Endothelial cell (in vitro differentiated cells): ENCODE measurements around the gene DPEP1. TPM values are rescaled to one million over a fixed set of nuclear protein-coding genes. Genes with fewer than 3 reads are reported as not detected.

Experiments used
- DNase-seq: peaks from one replicate; pipeline ENCODE4 v3.0.0; 2021; ENCODE audit warnings: low spot score
- H3K27ac Mint-ChIP-seq: one replicate; pipeline ENCODE4 v1.8.0; 2021; ENCODE audit warnings: mixed read lengths, inconsistent platforms; ENCODE audit not compliant: unreplicated experiment
- H3K27me3 Mint-ChIP-seq: one replicate; pipeline ENCODE4 v1.8.0; 2021; ENCODE audit warnings: mild to moderate bottlenecking, moderate library complexity, mixed read lengths, inconsistent platforms; ENCODE audit not compliant: unreplicated experiment
- H3K36me3 Mint-ChIP-seq: one replicate; pipeline ENCODE4 v1.8.0; 2021; ENCODE audit warnings: mild to moderate bottlenecking, low read depth, mixed read lengths, inconsistent platforms; ENCODE audit not compliant: unreplicated experiment
- H3K4me1 Mint-ChIP-seq: one replicate; pipeline ENCODE4 v1.8.0; 2021; ENCODE audit warnings: mild to moderate bottlenecking, mixed read lengths, inconsistent platforms; ENCODE audit not compliant: unreplicated experiment
- H3K4me3 Mint-ChIP-seq: one replicate; pipeline ENCODE4 v1.8.0; 2021; ENCODE audit warnings: mild to moderate bottlenecking, mixed read lengths, inconsistent platforms; ENCODE audit not compliant: unreplicated experiment
- H3K9me3 Mint-ChIP-seq: one replicate; pipeline ENCODE4 v1.8.0; 2021; ENCODE audit warnings: mixed read lengths, inconsistent platforms; ENCODE audit not compliant: unreplicated experiment
- CTCF ChIP-seq: fragments of 200-600 bp; sonication (generic); IDR thresholded peaks from one replicate; pipeline ENCODE4 v1.5.0; 2021; ENCODE audit warnings: antibody characterized with exemption; ENCODE audit not compliant: unreplicated experiment
- total RNA-seq: library from RNA; stranded (reverse); fragmentation: NEBNext Ultra II Directional; extraction: Animal tissue kit (Norgen Biotek cat#: 25700); gene quantifications from one replicate; pipeline ENCODE4 v1.2.1, GENCODE V29; 2021; ENCODE audit not compliant: unreplicated experiment

DPEP1 gene
- total RNA-seq, 1 donor from 2014 or later: 118 TPM

GRCh38 chr16:89655062-89655643, 41.7 kb downstream of the DPEP1 start:
- no peak for DNase-seq
- no peaks in the 10 kb centered on the region for H3K9me3 Mint-ChIP-seq
- no peak for TF ChIP-seq CTCF
- H3K27ac Mint-ChIP-seq: no peak overlapping the region
- peak overlapping the region; percentile 87 for H3K4me3 Mint-ChIP-seq
- peaks cover 8% of the 10 kb centered on the region for H3K4me1 Mint-ChIP-seq
- H3K36me3 Mint-ChIP-seq: peaks cover 26% of the 10 kb centered on the region
- H3K27me3 Mint-ChIP-seq: peaks cover 10% of the 10 kb centered on the region

- peaks cover 12% of the 10 kb centered on the region for H3K27me3 Mint-ChIP-seq
- TF ChIP-seq CTCF: no peak
- H3K4me1 Mint-ChIP-seq: peaks cover 8% of the 10 kb centered on the region
- peak overlapping the region; percentile 72 for H3K27ac Mint-ChIP-seq
- no peak for DNase-seq
- peak overlapping the region; percentile 87 for H3K4me3 Mint-ChIP-seq
- no peaks in the 10 kb centered on the region for H3K9me3 Mint-ChIP-seq
- peaks cover 32% of the 10 kb centered on the region for H3K36me3 Mint-ChIP-seq
These were observed 43.1 kb downstream of the DPEP1 start for GRCh38 chr16:89656435-89657121.

- H3K27ac Mint-ChIP-seq: peak within 1 kb of the TSS; percentile 72
- no peaks in the 10 kb centered on the region for H3K9me3 Mint-ChIP-seq
- peaks cover 35% of the 10 kb centered on the region for H3K36me3 Mint-ChIP-seq
- no peak for TF ChIP-seq CTCF
- H3K27me3 Mint-ChIP-seq: peaks cover 12% of the 10 kb centered on the region
- peak within 1 kb of the TSS; percentile 97 for H3K4me3 Mint-ChIP-seq
- H3K4me1 Mint-ChIP-seq: peaks cover 8% of the 10 kb centered on the region
- peak; percentile 91 for DNase-seq
These were observed 44.2 kb downstream of the DPEP1 start, which contains the start of the genes CHMP1A and SPATA33 for GRCh38 chr16:89657442-89658220. CHMP1A (minus strand) TSS chr16:89657708; CDS start chr16:89657588, 120 bp downstream. SPATA33 (plus strand) TSS chr16:89657836; CDS start chr16:89657912, 76 bp downstream.

- Mint-ChIP-seq H3K4me3 (peak overlapping the region; percentile 97), H3K27ac (peak overlapping the region; percentile 61), H3K9me3 (no peaks in the 10 kb centered on the region), H3K27me3 (peaks cover 12% of the 10 kb centered on the region), H3K4me1 (peaks cover 8% of the 10 kb centered on the region), H3K36me3 (peaks cover 36% of the 10 kb centered on the region)
- TF ChIP-seq CTCF: no peak
- DNase-seq: no peak
These were observed 44.9 kb downstream of the DPEP1 start for GRCh38 chr16:89658221-89658879.
